GM12875 (cell line): ENCODE data around the gene NWD2.
"Not testable (repeated sequence)": the region's sequence is repeated elsewhere in the genome, so short reads cannot be mapped to it uniquely, and the experiment has no call there.

Experiments used
- H3K4me3 ChIP-seq: one replicate; pipeline ENCODE4 v1.5.1; 2011; ENCODE audit warnings: low read depth, low read length, control low read depth
- TF ChIP-seq, protein P1 (sequence below): IDR thresholded peaks from 2 replicates; pipeline ENCODE4 v1.5.1; 2011; ENCODE audit warnings: low read depth, mild to moderate bottlenecking, control low read depth, inconsistent platforms, low read length, moderate library complexity, borderline replicate concordance; ENCODE audit not compliant: insufficient read depth

The NWD2 gene, protein sequence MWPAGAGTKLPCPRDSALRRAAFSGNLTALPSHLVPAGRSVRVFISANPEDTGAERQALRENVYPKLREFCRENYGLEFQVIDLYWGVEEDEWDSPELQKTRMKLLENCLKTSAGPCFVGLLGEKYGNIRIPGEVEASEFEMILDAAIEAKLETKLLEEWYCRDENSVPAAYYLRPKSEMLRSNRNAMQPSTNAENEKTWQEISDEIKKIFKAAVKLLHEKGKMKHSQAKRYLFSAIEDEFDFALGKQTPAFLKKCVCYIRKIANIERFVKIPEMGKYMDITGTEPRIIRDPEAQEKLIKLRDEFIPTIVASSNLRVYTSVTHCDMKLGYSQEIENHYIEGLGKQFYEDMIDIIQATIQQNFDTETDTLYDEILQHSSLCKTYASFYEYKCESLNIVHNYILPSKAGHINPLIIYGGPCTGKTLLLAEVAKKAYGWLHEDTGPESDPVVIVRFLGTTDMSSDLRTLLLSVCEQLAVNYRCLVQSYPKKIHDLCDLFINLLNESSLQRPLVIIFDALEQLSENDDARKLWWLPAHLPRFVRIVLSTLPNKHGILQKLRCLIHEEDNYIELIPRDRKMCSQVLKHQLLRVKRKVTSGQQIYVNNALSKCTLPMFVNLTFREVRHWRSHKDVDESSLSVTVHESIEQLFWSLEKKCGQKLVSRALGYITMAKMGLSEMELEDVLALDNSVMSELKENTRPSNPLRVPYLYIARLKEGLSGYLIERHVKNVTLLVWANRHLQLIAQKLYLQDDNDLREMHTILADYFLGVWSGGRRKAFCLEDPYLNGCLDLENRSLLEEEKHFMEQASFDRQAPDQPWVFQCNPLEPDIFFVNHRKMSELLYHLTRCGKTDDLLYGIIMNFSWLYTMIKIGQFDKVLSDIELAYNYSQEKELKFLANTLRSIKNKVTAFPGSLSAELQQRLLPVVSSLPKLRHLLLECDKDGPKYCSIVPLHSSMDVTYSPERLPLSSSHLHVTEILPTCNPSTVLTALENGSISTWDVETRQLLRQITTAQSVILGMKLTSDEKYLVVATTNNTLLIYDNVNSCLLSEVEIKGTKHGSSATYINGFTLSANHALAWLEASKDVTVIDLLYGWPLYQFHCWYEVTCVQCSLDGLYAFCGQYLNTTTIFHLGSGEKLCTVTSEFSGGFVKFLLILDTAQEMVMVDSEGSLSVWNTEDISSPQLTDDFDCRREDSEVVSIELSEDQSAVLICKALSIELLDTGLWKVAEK (N-terminal part only)

DNA sequence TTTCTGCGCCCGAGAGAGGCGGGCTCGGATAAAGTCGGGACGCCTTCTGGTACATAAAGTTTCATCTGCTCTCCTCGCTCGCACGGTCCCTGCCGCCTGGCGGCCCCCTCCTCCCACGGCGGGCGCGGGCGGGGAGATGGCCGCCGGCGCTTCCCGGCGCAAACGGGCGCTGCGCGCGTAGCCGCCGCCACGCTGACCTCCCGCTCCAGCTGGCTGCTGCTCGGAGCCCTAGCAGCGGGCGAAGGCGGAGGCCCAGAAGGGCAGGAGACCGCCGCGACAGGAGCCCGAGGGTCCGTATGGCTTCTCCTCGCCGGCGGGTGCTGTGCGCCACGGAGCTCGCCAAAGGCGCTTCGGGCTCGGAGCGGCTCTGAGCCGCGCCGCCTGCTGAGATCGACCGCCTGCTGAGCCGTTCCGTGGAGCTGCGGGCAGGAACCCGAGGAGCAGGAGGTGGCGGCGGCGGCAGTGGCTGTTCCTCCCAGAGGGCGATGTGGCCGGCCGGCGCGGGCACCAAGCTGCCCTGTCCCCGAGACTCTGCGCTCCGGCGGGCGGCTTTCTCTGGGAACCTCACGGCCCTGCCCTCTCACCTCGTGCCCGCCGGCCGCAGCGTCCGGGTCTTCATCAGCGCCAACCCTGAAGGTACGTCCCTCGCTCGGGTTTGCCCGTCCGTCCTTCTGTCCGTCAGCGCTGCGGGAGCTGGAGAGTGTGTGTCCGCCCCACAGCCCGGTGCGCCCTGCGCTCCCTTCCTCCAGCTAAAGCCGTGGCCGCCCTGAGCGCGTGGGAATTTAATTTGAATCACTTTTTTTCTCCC, at the start of gene NWD2:
NWD2 (plus strand) TSS at position 161 of the 808 bp plus-strand sequence; CDS start at position 486, 325 bp downstream.
- TF ChIP-seq, protein P1, sequence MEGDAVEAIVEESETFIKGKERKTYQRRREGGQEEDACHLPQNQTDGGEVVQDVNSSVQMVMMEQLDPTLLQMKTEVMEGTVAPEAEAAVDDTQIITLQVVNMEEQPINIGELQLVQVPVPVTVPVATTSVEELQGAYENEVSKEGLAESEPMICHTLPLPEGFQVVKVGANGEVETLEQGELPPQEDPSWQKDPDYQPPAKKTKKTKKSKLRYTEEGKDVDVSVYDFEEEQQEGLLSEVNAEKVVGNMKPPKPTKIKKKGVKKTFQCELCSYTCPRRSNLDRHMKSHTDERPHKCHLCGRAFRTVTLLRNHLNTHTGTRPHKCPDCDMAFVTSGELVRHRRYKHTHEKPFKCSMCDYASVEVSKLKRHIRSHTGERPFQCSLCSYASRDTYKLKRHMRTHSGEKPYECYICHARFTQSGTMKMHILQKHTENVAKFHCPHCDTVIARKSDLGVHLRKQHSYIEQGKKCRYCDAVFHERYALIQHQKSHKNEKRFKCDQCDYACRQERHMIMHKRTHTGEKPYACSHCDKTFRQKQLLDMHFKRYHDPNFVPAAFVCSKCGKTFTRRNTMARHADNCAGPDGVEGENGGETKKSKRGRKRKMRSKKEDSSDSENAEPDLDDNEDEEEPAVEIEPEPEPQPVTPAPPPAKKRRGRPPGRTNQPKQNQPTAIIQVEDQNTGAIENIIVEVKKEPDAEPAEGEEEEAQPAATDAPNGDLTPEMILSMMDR: no peak
- no peak within 1 kb of the TSS for H3K4me3 ChIP-seq

DNA sequence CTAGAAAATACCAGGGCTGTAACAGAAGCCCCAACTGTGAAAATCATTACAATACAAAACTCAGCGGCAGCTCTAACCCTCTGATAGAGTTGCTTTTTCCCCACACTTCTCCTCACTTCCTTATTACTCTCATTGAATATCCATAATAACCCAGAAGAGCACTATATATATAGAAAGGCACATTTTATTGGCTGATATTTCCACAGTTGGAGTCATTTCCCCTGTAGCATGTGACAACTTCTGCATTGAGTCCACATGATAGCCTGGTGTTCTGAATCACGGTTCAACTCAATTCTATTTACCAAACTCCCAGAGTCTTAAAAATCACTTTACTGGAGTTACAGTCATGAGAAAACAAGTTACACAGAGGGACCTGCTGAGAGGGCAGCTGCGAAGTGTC, 46.6 kb upstream of the NWD2 start:
- TF ChIP-seq, protein P1: no peak
- H3K4me3 ChIP-seq: no peak overlapping the region

DNA sequence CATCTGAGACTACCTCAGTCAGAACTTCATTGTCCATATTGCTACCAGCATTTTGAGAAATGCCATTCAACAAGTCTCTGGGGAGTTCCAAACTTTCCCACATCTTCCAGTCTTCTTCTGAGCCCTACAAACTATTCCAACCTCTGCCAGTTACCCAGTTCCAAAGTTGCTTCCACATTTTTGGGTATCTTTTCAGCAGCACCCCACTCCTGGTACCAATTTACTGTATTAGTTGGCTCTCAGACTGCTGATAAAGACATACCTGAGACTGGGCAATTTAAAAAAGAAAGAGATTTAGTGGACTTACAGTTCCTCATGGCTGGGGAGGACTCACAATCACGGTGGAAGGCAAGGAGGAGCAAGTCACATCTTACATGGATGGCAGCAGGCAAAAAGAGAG, 39.8 kb upstream of the NWD2 start:
- H3K4me3 ChIP-seq: not testable (repeated sequence)

DNA sequence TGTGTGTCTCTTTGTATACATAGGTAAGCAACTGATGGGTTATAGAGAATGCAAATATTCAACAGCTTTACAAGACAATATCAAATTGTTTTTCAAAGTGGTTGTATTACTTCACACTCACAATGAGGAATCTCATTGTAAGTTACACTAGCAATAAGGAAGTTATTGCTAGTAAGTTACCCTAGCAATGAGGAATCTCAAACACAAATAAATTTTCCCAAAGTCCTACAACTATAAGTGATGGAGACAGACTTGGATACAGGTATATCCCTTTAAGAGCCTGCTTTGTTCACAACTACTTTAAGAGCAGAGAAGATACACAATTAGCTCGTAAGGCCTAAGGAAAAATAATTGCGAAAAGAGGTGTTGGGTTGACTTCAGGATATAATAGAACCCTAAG, 28.3 kb upstream of the NWD2 start:
- H3K4me3 ChIP-seq: no peak overlapping the region
- TF ChIP-seq, protein P1: no peak

DNA sequence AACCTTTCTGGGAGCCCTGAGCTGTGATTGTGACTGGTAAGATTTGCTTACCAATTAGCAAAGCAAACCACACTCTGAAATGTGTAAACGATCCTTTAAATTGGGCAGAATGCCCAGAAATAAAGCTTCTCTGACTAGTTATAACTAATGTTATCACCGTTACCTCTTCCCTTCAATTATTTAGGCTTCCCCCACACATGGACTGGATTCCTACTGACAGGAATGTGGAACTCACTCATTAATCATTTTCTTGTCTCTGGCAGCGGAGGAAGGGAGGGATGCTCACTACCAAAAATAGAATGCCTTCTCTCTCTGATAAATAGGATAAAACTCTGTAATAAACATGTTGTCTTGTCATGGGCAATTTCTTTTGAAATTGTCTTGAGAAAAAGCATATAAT, 25.3 kb upstream of the NWD2 start:
- TF ChIP-seq, protein P1: no peak
- no peak overlapping the region for H3K4me3 ChIP-seq

DNA sequence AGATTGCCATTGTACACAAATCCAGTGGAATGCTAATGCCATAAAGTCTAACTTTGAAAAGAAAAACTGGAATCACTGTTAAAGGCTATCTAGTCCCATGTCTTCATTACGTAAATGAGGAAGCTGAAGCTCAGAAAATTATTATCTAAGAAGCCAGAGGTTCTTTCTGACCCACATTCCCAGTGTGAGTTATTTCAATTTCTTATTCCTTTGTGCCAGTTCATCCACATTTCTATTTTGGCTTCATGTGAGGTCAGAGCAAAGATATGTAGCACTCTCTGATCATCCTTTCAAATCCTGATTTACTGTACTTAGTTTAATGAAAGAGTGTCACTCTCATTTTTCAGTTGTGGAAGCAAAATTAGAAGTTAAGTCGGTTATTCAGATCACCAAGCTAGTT, 24.6 kb upstream of the NWD2 start:
- no peak overlapping the region for H3K4me3 ChIP-seq
- TF ChIP-seq, protein P1: no peak
